Epidermal melanocyte (primary cell): ENCODE measurements around the gene ITGB3BP.
A peak's percentile ranks its signal among the peaks of the same experiment; 100 is the strongest.
"Not testable (repeated sequence)": the region's sequence is repeated elsewhere in the genome, so short reads cannot be mapped to it uniquely, and the experiment has no call there.

Experiments
- DNase-seq: peaks from one replicate; pipeline ENCODE4 v3.0.0; 2011; ENCODE audit warnings: low spot score; ENCODE audit not compliant: insufficient read length

ITGB3BP gene

GRCh38 chr1:63506782-63507181 lies 16.2 kb downstream of the ITGB3BP start:
- DNase-seq: no peak

GRCh38 chr1:63501256-63501655 lies 21.8 kb downstream of the ITGB3BP start:
- DNase-seq: no peak

- no peak for DNase-seq
Observed at GRCh38 chr1:63498106-63498505, 24.9 kb downstream of the ITGB3BP start.

GRCh38 chr1:63497577-63497976 lies 25.4 kb downstream of the ITGB3BP start:
- no peak for DNase-seq

GRCh38 chr1:63487336-63488065 lies 35.5 kb downstream of the ITGB3BP start:
- DNase-seq: no peak

- DNase-seq: no peak
Observed at GRCh38 chr1:63486629-63487028, 36.4 kb downstream of the ITGB3BP start.

GRCh38 chr1:63480057-63480456 lies 43.0 kb downstream of the ITGB3BP start:
- DNase-seq: no peak

GRCh38 chr1:63475761-63476160 lies 47.3 kb downstream of the ITGB3BP start:
- no peak for DNase-seq

- not testable (repeated sequence) for DNase-seq
Observed at GRCh38 chr1:63468683-63469082, 54.3 kb downstream of the ITGB3BP start.

GRCh38 chr1:63466759-63467158 lies 56.3 kb downstream of the ITGB3BP start:
- no peak for DNase-seq

- no peak for DNase-seq
Observed at GRCh38 chr1:63466181-63466580, 56.8 kb downstream of the ITGB3BP start.

- DNase-seq: no peak
Observed at GRCh38 chr1:63463248-63463647, 59.8 kb downstream of the ITGB3BP start.

- DNase-seq: no peak
Observed at GRCh38 chr1:63461661-63462230, 61.3 kb downstream of the ITGB3BP start.

GRCh38 chr1:63458750-63459149 lies 64.3 kb downstream of the ITGB3BP start:
- no peak for DNase-seq

- DNase-seq: no peak
Observed at GRCh38 chr1:63454269-63454668, 68.8 kb downstream of the ITGB3BP start.

GRCh38 chr1:63453232-63453631 lies 69.8 kb downstream of the ITGB3BP start:
- DNase-seq: no peak

- DNase-seq: peak; percentile 22
Observed at GRCh38 chr1:63450416-63450815, 72.6 kb downstream of the ITGB3BP start.

GRCh38 chr1:63448731-63449246 lies 74.2 kb downstream of the ITGB3BP start:
- no peak for DNase-seq

GRCh38 chr1:63442141-63442475 lies 80.9 kb downstream of the ITGB3BP start:
- DNase-seq: no peak

- no peak for DNase-seq
Observed at GRCh38 chr1:63435161-63435560, 87.9 kb downstream of the ITGB3BP start.

- DNase-seq: no peak
Observed at GRCh38 chr1:63429281-63429680, 93.7 kb downstream of the ITGB3BP start.

- no peak for DNase-seq
Observed at GRCh38 chr1:63428815-63429214, 94.2 kb downstream of the ITGB3BP start.

GRCh38 chr1:63423649-63424048 lies 99.4 kb downstream of the ITGB3BP start:
- no peak for DNase-seq
